Measurements from ENCODE around the gene GAS7.
"Not testable (repeated sequence)": the region's sequence is repeated elsewhere in the genome, so short reads cannot be mapped to it uniquely, and the experiment has no call there.

The GAS7 gene

DNA sequence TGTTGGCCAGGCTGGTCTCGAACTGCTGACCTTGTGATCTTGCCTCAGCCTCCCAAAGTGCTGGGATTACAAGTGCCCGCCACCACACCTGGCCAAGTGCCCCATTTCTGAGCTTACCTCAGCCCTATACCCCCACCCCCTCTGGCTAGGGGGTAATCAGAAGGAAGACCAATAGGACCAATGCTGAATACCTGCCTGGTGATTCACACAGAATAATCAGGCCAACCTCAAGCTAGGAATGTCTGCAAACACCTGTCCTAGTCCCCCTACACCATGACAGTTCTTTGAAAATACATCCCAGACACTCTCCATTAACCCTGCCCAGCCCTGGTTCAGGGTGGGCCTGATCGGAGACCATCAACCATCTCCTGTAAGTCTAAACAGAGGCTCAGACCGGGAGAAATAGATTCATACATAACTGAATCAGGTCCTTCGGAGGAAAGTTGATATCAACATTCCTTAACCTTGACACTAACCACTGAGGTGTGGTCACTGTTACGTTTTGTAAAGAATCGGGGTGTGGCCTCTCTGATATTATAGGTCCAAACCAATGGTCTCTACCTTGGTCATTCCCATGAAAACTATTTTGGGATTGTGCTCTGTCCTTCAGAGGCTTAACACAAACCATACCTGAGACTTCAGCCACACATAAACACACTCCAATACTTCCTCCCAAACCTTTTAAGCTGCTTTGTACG, 130.8 kb downstream of the GAS7 start:
- DNase-seq, result no peak

DNA sequence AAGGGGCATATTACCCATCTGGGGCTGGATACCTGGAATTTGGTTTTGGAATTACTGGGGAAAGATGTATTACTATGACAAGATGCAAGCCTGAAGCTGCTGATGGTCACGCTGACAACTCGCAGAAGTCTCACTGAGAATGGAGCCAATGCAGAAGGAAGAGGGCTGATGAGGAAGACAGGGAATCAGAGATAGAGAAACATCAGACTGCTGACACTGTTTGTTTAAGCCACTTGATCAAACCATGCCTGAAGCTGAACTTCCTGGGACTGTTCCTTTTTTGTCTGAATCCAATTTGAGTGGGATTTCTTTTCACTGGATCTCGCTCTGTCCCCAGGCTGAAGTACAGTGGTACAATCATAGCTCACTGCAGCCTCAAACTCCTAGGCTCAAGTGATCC, 133.9 kb downstream of the GAS7 start:
- DNase-seq, result no peak

DNA sequence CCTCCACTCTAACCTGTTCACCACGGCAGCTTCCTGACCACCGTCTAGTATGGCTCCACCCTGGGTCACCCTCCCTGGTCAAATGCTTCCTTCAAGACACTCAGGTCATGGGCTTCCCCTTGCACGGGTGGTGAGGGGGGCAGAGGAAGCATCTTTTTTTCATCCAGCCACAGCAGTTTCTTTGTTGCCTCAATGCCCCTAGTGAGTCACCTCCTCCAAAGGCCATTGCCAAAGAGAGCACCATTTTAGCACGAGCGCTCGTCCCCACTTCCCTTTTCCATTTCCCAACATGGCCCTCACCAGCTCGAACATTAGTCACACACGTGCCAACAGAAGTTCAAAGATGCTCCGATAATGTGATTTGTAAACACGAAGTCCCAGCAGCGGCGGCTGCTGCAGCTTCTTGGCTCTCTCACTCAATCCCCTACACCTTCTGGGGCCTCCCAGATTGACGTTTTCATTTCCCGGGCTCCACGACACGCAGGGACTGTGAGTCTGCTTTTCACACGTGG, 134.6 kb downstream of the GAS7 start:
- DNase-seq, result no peak

DNA sequence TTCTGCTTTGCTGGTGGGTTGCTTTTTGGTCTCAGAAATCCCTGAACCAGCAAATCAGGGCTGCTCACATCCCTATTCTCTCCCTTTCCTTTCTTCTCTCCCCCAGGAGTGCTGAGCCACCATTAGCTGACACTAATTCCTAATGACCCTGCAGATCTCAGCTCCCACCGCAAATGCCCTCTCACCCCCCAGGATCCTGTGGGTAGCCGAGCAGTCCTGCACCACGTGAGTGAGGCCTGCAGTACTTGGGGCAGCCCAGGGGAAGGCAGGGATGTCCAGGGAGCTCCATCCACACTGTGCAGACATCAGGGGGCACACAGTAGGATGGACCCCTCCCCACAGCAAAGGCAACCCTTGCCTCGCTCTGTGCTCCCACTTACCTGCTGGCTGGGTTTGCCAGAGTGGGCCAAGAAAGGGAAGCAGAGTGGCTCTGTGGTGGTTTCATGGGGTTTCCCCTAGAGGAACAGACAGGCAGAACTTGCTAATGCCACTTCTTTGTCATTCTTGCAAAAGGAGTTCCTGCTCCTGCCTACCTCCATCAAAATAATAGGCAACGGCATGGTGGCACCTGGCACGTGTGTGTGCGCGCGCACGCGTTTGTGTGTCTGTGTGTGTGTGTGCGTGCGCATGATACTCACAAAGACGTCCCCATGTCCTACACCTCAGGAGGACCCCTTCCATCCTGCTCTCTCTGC, 135.6 kb downstream of the GAS7 start:
- no peak for DNase-seq

DNA sequence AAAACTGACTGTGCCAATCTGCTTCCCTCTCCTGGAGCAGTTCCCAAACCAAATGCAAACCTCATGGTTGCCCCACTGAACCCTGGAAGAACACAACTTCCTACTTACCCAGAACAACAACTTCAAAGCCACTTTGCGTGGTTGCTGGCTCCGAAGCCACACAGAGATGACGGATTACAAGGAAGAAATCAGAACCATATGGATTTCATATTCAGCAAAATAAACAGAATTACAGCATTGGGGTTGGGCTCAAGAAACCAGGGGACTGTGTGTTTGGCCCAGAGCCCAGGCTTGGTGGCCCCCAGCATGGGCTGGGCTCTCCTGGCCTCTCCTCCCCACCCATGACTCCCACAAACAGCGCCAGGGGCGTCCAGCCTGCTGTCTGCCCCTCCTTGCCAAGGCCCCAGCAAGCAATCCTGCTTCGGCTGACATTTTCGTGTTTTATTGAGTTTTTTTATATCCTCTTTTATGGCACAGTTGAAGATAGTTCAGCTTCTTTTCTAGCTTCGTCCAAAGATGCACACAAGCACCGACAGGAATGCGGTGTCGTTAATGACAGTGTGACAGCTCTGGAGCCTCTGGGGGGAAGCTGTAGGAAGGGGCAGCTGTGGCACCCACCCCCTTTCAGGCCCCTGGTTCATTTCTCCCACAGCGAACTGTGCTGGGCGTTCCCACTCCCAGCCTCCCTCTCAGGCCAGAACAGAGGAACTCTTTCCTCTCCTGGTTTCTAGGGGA, 137.1 kb downstream of the GAS7 start:
- no peak for DNase-seq

DNA sequence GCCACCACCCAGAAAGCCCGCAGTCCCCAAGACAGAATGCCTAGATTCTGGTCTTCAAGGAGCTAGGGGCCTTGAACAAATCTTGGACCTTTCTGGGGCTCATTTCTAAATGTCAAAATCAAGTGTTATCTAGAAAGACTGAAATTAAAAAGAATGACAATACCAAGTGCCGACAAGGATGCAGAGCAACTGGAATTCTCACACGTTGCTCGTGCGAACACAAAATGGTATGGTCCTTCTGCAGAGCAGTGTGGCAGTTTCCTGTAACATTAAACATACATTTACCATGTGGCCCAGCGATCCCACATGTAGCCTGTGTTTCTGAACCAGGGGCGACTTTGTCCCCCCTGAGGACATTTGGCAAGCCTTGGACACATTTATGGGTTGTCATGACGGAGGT, 137.9 kb downstream of the GAS7 start:
- no peak for DNase-seq

DNA sequence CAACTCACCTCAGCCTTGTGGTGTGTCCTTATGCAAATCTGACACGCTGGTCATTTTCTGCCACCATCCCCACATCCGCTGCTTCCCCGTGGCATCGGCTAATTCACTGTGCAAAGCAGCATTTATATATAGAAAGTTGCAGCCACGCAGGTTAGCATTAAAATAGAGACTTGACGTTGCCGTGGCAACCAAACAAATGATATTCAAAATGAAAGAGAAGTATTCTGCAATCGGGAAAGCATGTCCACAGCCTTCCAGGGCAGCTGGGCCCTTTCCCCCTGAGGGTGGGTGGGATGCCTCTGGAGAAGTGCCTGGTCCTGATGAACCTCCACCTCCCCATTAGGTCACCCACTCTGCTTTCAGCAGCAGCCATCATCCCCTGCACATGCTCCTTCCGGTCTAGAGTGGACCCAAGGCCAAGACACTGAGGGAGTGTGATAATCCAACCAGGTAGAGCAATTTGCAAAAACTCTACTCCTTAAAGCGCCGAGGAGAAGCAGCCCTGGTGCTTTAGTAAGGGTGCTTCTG, 138.7 kb downstream of the GAS7 start:
- peak; percentile 17 for DNase-seq

DNA sequence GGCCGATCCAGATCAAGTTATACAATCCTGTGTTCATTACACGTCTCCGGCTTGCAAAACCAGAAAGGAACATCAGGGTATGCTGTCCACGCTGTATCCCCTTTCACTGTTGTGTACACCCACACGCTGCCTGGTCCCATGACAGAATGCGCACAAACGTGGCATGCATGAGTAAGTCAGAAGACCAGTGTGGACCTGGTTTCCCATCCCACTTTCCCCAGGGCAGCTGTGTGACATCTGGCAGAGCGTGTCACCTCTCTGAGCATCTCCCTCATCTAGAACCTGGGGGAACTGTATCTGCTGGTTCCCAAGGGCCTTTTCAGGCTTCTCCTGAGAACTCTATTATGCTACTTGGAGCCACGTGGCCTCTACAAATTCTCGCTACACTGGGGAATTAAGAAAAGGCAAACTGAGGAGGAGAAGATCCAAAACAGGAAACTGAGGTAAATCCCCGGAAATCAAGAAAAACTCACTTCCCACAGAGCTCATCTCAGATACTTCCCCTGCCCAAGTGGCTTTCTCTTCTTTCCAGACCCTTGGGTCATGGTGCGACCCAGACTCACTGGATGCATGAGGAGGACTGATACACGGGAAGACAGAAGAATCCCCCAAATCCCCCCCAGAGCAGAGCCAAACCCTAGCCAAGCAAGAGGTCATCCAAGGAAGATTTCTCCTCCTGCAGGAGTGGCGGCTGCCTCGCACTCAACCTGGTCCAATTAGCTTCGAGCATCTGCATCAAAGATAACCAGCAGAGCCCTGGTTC, 139.3 kb downstream of the GAS7 start:
- no peak for DNase-seq

DNA sequence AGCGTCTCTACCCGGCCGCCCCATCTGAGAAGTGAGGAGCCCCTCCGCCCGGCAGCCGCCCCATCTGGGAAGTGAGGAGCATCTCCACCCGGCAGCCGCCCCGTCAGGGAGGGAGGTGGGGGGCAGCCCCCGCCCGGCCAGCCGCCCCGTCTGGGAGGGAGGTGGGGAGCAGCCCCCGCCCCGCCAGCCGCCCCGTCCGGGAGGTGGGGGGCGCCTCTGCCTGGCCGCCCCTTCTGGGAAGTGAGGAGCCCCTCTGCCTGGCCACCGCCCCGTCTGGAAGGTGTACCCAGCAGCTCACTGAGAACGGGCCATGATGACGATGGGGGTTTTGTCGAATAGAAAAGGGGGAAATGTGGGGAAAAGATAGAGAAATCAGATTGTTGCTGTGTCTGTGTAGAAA, 140.9 kb downstream of the GAS7 start:
- DNase-seq, result not testable (repeated sequence)

DNA sequence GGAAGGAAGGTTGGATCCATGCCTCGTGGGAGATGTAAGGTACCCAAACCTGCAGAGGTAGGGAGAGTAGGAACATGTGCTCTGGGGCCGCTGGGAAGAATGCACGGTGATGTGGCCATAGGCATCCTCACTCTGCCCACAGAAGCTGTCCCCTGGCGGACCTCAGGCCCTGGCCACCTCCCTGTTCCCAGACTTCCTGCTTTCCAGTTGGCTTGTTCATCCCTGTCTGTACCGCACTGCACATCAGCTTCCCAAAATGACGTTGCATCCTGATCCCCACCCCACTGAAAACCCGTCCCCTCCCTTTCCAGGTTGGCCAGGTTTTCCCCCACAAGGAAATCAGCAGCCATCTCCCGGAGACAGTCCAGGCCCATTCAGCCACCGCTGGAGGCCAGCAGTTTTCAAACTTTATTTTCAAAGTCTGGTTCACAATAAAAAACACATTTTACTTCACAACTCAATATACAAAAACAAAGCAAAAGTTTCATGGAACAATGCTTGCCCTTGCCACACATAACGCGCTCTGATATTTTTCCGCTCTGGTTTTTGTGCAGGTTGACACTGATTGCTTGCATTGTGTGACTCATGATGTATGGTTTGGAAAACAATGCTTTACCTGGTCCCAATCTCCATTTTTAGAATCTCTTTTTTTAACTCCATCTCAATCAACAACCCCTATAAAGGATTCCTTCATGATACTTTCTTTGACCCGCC, 143.0 kb downstream of the GAS7 start:
- no peak for DNase-seq

DNA sequence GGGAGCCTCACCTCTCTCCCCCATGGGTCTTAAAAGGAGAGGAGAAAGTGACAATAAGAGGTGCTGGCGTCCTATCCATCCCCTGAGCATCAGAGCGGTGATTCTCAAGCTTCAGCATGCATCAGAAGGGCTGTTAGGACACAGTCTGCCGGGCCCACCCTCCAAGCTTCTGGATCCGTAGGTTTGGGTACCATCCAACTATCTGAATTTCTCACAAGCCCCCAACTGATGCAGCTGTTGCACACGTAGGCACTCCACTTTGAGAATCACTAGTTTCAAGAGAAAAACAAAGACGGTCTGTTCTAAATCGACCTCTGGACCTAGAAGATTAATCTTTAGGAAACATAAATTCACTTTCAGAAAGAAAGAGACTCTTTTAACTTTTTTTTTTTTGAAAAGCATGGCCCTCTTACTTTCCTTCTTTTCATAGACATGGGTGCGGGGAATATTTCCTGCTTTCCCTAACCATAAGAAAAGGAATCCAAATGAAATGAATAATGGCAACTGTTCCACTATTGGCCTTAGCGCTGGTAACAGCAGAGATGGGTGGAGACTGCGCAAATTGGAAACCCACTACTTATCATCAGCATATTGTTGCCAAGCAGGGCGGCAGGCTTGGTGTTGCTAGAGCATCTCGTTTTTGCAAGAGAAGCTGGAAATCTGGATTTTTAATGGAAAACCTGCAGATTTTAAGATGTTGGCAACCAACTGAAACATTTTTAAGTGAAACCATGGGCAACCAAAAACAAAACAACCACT, 144.4 kb downstream of the GAS7 start:
- DNase-seq, result no peak

DNA sequence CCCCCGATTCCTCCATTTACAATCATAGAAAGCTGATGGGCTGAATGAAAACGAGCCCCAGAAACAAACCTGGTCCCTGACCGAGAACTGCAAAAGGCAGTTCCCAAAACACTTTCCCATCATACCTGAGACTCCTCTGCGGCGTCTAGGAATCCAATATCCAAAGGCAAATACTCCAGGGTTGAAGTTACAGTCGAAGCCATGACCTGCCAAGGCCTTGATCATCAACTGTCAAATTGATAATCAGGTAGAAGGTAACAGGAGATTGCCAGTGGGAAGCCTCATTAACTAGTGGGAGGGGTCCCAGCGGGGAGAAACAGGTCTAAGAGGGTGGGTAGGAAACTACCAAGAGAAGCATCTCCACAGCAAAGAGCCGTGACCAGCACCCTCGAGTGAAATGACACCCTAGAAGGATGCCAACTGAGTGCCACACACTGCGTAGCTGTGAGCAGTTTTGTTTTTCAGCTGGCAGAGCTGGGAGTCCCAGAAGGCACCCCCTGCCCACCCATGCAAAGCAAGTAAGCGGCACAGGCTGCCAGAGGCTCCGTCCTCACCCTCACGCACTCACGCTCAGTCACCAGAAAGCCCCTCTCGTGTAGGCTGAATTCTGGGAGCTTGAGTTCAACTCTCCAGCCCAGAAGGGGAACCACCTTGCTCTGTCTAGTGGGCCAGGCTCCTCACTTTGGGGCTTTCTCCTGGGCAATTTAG, 146.1 kb downstream of the GAS7 start:
- DNase-seq, result no peak

DNA sequence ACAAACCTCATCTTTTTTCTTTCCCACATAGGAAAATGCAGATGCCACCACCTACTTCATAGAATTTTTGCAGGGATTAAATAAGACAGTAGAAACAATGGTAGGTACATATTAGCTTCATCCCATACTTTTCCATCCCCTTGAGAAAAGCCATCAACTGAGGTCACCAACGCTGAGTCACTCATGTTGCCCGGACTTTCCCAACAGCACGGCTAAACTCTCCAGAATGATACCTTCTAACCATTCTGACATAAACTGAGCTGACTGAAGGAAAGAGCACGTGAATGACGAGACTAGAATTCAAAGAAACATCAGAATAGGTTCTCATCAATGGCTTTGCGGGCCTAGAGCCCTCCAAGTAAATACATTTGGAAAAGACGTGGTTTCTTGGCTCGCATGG, 147.3 kb downstream of the GAS7 start:
- no peak for DNase-seq

DNA sequence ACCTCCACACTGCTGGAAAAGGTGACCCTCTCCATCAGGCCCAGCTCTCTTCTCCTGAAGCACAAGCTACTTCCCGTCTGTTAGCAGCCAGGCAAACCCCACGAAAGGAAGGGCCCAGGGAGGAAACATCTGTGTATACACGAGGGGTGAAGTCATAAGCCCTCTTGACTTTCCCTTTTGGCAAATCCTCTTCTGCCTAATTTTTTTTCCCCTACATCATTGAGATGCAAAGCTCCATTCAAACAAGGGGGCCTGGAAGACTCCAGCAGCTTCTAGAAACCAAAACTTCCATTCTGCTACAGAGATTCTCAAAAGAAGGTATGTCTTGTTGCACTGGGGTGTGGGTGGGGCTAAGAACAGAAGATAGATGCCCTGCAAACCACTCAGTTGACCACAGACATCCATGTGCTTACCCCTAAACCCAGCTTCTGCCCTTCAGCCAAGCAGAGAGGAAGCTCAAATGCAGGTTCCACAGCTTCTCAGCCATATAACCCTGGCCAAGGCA, 147.8 kb downstream of the GAS7 start:
- DNase-seq, result no peak

DNA sequence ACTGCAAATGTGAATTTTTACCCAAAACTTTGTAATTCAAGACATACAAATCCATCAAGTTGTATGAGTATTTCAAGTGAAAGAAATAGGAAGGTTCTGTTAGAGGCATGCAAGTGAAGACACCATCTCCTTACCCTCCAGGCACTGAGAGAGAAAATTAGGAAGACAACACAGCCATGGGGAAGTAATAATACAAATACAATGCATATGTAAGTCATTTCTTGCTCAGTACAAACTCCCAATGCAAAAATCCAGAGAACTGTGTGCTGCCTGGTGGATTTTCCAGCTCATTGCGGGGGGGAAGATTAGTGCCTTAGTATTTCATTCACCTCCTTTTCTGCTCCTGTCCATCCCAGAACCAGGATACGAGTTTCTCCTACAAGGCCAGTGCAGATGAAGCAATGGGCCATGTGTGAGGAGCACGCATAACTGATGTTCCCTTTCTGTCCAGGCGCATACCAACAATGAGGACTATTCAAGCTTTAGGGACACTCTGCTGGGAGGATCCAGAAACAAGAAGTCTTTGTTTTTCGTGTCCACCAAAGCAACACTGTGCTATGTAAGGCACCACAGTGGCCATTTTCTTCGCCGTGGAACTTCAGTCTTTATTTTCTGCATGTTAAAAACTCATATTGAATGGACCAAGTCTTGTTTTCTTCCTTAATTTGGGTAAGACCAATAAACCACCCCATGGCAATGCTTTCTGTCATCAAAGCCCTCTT, 149.6 kb downstream of the GAS7 start:
- DNase-seq, result no peak

DNA sequence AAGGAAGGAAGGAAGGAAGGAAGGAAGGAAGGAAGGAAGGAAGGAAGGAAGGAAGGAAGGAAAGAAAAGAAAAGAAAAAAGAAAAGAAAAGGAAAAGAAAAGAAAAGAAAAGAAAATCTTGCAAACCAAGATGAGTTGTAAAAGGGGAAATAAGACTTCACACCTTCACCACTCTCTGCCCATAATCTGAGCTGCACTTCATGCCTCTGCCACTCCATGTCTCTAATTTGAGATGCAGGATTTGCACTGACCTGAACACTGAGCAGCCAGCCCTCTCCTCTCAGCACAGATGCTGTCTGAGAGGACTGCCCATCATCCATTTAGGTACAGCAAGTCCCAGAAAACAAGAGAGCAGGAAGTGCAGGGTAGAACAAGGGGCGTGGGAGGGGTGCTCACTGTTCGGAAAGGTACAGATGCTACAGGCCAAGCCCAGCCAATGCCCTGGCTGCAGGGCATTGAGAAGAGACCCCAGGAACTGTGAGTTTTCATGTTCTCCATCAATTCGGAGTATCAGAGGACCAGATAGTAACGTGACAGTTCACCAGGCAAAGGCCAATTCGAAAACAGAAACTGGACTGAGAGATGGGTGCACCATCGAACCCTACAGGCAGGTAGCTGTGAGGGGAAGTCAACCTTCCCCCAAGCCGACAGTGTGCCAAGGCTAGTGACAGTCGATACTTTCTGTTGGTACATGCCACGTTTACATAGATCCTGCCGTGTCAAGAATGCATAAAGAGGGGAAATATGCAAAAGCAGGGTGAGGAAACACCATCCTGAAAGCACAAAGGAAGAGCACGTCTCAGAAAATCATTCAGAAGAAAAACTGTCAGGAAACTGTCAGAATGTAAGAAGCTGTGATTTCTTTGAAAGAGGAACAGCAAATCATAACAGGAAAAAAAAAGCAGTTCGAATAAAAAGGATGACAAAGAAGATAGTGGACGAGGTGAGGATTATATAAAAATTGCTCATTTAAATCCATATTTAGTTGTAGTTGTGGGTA, 151.3 kb downstream of the GAS7 start:
- no peak for DNase-seq

DNA sequence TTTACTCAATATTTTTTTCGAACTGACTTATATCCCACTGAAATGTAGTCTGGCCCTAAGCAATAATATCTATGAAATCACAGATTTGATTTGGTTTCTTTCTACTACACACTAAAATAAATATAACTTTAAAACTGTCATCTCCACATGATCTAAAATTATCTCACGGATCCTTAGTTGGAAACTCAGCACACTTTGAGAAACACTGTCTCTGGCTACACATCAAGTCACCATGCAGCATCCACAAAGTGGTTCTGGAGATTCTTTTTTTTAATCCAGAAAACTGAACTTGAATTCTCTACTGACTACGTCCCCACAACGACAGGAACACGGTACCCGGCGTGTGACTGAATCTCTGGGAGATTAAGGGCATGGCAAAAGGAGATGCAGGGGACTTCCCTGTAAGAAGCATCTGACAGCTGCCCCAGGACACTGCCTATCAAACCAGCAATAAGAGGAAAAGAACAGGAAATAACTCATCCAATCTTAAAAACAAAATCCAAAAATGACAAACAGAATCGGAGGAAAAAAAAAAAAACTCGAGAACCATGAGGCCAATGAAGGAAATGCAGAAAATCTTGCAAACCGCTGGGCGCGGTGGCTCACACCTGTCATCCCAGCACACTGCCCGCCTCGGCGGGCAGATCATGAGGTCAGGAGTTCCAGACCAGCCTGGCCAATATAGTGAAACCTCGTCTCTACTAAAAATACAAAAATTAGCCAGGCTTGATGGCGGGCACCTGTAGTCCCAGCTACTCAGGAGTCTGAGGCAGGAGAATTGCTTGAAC, 152.3 kb downstream of the GAS7 start:
- no peak for DNase-seq

Data from RPMI8226 (cell line).